ENCODE results near the gene NR1I3. TPM values are rescaled to one million over a fixed set of nuclear protein-coding genes. Genes with fewer than 3 reads are reported as not detected.

The NR1I3 gene
- polyA plus RNA-seq, 1 of the 3 experiments (the other 2 are of a cell fraction), result not detected

- Histone ChIP-seq H3K9me3 (no peaks in the 10 kb centered on the region), H3K36me3 (replicated peaks in 1 of 2; ENCODE audit: control insufficient read depth in 1 of 2, insufficient read depth in 2 of 2, low read length in 1 of 2) (peaks cover 0 to 20% of the 10 kb centered on the region in 2 experiments), H3K27me3 (ENCODE audit: insufficient read depth) (no peaks in the 10 kb centered on the region), H3K4me1 (ENCODE audit: control insufficient read depth in 1 of 2, insufficient read depth in 2 of 2, low read depth in 1 of 2, low read length in 1 of 2) (peaks cover 8 to 16% of the 10 kb centered on the region in 2 experiments; a peak in 3 of 4 replicates), H3K9me2 (no peaks in the 10 kb centered on the region), H2AFZ (ENCODE audit: low read depth) (no peak overlapping the region), H3K4me2 (no peak overlapping the region), H3K9ac (no peak overlapping the region), H3K4me3 (ENCODE audit: low read depth in 2 of 2, low read length in 1 of 2) (no peak overlapping the region), H3F3A (replicated peaks; ENCODE audit: insufficient read depth) (peaks cover 5% of the 10 kb centered on the region), H3K27ac (ENCODE audit: low read depth in 2 of 2, low read length in 1 of 2) (no peak overlapping the region), H4K20me1 (ENCODE audit: insufficient read depth) (no peaks in the 10 kb centered on the region), H3K79me2 (ENCODE audit: insufficient read depth) (no peaks in the 10 kb centered on the region)
- CTCF ChIA-PET, result interaction anchor here (1.0 to 6.3 kb wide), 9 partner anchors 29 to 152 kb away, joined by 3 to 76 read pairs (median 6); partner anchors contain the start of genes CFAP126 and NDUFS2
- TF ChIP-seq TAF1 (IDR thresholded peaks at IDR 0.05; ENCODE audit: borderline replicate concordance, low read depth, low read length) (no peak), RCOR1 (IDR thresholded peaks at IDR 0.05; ENCODE audit: low read length) (no peak), MXI1 (IDR thresholded peaks at IDR 0.05; ENCODE audit: low read depth, low read length) (no peak), RFX5 (IDR thresholded peaks at IDR 0.05; ENCODE audit: low read length) (no peak), ELF1 (IDR thresholded peaks at IDR 0.05) (no peak), PBX3 (IDR thresholded peaks at IDR 0.05) (no peak), GATA2 (CRISPR knock-in tag; IDR thresholded peaks at IDR 0.05) (no peak), TEAD4 (IDR thresholded peaks at IDR 0.05; ENCODE audit: borderline replicate concordance, insufficient read depth) (no peak), EZH2phosphoT487 (IDR thresholded peaks at IDR 0.05; ENCODE audit: borderline replicate concordance, low read depth) (no peak), RAD21 (IDR thresholded peaks at IDR 0.05; ENCODE audit: low read length) (no peak), SIN3A (IDR thresholded peaks at IDR 0.05; ENCODE audit: borderline replicate concordance, low read depth, low read length) (no peak), TCF12 (IDR thresholded peaks at IDR 0.05) (no peak), FOXM1 (IDR thresholded peaks at IDR 0.05; ENCODE audit: low read depth) (no peak), GABPA (IDR thresholded peaks at IDR 0.05; ENCODE audit: low read depth) (no peak), POLR2AphosphoS5 (IDR thresholded peaks at IDR 0.05; ENCODE audit: low read depth, low read length) (no peak), IRF3 (IDR thresholded peaks at IDR 0.05; ENCODE audit: low read depth, low read length) (no peak), SMC3 (IDR thresholded peaks at IDR 0.05; ENCODE audit: low read depth, low read length) (no peak)
- TF ChIP-seq, protein P1, sequence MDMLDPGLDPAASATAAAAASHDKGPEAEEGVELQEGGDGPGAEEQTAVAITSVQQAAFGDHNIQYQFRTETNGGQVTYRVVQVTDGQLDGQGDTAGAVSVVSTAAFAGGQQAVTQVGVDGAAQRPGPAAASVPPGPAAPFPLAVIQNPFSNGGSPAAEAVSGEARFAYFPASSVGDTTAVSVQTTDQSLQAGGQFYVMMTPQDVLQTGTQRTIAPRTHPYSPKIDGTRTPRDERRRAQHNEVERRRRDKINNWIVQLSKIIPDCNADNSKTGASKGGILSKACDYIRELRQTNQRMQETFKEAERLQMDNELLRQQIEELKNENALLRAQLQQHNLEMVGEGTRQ (IDR thresholded peaks at IDR 0.05; ENCODE audit: borderline replicate concordance, low read depth, low read length), result no peak
- POLR2A ChIA-PET, result no interaction called here
- WGBS (ENCODE audit: low lambda C conversion rate), result 100% methylated on average over 4 of the region's 7 CpGs
- DNase-seq, result no peak
These were observed 7.2 kb downstream of the NR1I3 start for GRCh38 chr1:161230762-161231161.
